ENCODE results near the gene DUSP2. TPM values are rescaled to one million over a fixed set of nuclear protein-coding genes. Genes with fewer than 3 reads are reported as not detected.

The DUSP2 gene
- total RNA-seq, 1 donor, result 3.3 TPM

DNA sequence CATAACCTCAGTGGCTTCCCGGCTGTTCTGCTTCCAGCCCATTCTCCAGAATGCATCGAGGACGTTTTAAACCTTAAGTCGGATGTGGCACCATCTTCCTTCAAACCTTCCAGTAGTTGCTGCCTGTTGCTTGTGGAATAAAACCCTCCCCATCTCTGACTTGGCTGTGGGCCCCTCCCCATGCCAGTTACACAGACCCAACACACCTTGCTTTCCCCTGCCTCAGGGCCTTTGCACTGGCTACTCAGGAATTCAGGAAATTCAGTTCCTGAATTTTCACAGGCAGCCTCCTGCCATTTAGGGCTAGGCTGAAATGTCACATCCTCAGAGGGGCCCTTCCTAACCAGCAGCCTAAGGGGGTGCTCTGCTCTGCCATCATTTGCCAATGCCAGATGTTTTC lies 23.8 kb downstream of the DUSP2 start:
- no peaks in the 10 kb centered on the region for H3K4me1 ChIP-seq (ENCODE audit: insufficient read depth, low read length)
- peaks cover 60% of the 10 kb centered on the region for H3K27me3 ChIP-seq (ENCODE audit: insufficient read depth, low read length)

GRCh38 chr2:96120991-96121390 lies 24.2 kb downstream of the DUSP2 start:
- Histone ChIP-seq H3K4me1 (ENCODE audit: insufficient read depth, low read length) (no peaks in the 10 kb centered on the region), H3K4me2 (ENCODE audit: insufficient read depth, low read length) (no peak overlapping the region), H4K20me1 (ENCODE audit: insufficient read depth, low read length) (no peaks in the 10 kb centered on the region), H3K27ac (ENCODE audit: low read depth, low read length) (no peak overlapping the region), H3K27me3 (ENCODE audit: insufficient read depth, low read length) (peaks cover 64% of the 10 kb centered on the region), H3K4me3 (ENCODE audit: insufficient read depth, low read length) (no peak overlapping the region), H3K36me3 (ENCODE audit: insufficient read depth, low read length) (no peaks in the 10 kb centered on the region), H2AFZ (ENCODE audit: low read length) (no peak overlapping the region), H3K9me3 (ENCODE audit: low read depth, low read length) (no peaks in the 10 kb centered on the region), H3K79me2 (ENCODE audit: insufficient read depth, low read length) (no peaks in the 10 kb centered on the region)
- DNase-seq (ENCODE audit: insufficient read length, low spot score, missing footprints), result peak; percentile 83
- TF ChIP-seq, protein P1, sequence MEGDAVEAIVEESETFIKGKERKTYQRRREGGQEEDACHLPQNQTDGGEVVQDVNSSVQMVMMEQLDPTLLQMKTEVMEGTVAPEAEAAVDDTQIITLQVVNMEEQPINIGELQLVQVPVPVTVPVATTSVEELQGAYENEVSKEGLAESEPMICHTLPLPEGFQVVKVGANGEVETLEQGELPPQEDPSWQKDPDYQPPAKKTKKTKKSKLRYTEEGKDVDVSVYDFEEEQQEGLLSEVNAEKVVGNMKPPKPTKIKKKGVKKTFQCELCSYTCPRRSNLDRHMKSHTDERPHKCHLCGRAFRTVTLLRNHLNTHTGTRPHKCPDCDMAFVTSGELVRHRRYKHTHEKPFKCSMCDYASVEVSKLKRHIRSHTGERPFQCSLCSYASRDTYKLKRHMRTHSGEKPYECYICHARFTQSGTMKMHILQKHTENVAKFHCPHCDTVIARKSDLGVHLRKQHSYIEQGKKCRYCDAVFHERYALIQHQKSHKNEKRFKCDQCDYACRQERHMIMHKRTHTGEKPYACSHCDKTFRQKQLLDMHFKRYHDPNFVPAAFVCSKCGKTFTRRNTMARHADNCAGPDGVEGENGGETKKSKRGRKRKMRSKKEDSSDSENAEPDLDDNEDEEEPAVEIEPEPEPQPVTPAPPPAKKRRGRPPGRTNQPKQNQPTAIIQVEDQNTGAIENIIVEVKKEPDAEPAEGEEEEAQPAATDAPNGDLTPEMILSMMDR (IDR thresholded peaks at IDR 0.05; ENCODE audit: extremely low read depth, low read depth, low read length), result no peak

More for the DNA sequence above, 23.8 kb downstream of the DUSP2 start:
- Histone ChIP-seq H3K9me3 (ENCODE audit: low read depth, low read length) (no peaks in the 10 kb centered on the region), H3K27ac (ENCODE audit: low read depth, low read length) (no peak overlapping the region), H3K4me2 (ENCODE audit: insufficient read depth, low read length) (no peak overlapping the region), H2AFZ (ENCODE audit: low read length) (no peak overlapping the region), H3K79me2 (ENCODE audit: insufficient read depth, low read length) (no peaks in the 10 kb centered on the region), H3K36me3 (ENCODE audit: insufficient read depth, low read length) (no peaks in the 10 kb centered on the region), H3K4me3 (ENCODE audit: insufficient read depth, low read length) (no peak overlapping the region), H4K20me1 (ENCODE audit: insufficient read depth, low read length) (no peaks in the 10 kb centered on the region)
- TF ChIP-seq, protein P1 (IDR thresholded peaks at IDR 0.05; ENCODE audit: extremely low read depth, low read depth, low read length), result no peak
- no peak for DNase-seq (ENCODE audit: insufficient read length, low spot score, missing footprints)

DNA sequence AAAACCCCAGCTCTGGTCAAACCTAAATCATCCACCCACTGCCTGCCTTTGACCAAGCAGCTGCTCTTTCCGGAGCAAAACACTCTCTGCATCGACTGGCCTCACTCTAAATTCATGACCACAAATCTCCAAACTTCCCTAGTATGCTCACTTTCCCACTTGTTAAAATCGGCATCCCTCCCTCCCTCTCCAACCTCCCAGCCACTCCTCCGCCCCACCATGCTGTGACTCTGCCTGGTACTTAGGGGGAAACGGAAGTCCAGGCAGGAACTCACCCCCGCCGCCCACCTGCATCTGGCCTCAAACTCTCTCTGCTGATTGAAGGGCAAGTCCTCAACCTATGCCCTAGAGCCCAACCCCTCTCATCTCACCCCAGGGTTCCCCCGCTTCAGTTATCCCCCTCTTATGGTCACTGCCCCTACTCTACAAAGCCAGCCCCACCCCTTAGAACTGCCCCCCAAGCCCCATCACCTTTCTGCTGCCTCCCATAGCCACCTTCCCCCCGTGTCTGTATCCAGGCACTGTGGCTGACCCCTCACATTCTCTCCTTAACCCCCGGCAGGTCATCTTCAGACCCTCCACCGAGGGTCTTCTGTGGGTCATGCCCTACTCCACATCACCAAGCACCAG lies 25.0 kb downstream of the DUSP2 start:
- Histone ChIP-seq H3K4me2 (ENCODE audit: insufficient read depth, low read length) (no peak overlapping the region), H3K36me3 (ENCODE audit: insufficient read depth, low read length) (no peaks in the 10 kb centered on the region), H4K20me1 (ENCODE audit: insufficient read depth, low read length) (no peaks in the 10 kb centered on the region), H3K27ac (ENCODE audit: low read depth, low read length) (no peak overlapping the region), H3K4me3 (ENCODE audit: insufficient read depth, low read length) (no peak overlapping the region), H3K4me1 (ENCODE audit: insufficient read depth, low read length) (no peaks in the 10 kb centered on the region), H3K9me3 (ENCODE audit: low read depth, low read length) (no peaks in the 10 kb centered on the region), H2AFZ (ENCODE audit: low read length) (no peak overlapping the region), H3K79me2 (ENCODE audit: insufficient read depth, low read length) (no peaks in the 10 kb centered on the region), H3K27me3 (ENCODE audit: insufficient read depth, low read length) (peaks cover 72% of the 10 kb centered on the region)
- peak; percentile 91 for DNase-seq (ENCODE audit: insufficient read length, low spot score, missing footprints)
- TF ChIP-seq, protein P1 (IDR thresholded peaks at IDR 0.05; ENCODE audit: extremely low read depth, low read depth, low read length), result no peak

DNA sequence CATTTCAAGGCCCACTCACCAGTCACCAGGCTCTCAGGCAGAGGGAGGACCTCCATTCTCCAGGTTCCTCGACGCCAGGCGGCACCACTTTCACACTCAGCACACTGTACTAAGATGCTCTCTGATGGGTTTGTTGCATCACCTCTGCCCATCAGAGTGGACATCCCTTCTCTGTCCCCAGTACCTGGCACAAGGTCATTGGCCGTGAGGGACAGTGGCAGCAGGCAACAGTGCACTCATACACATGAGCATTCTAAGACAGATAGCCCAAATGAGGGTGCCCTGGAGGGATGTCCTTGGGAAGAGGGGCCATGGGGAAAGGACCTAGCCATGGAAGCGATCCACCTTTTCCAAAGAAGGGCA lies 25.9 kb downstream of the DUSP2 start:
- H3K27me3 ChIP-seq (ENCODE audit: insufficient read depth, low read length), result peaks cover 75% of the 10 kb centered on the region
- H3K4me1 ChIP-seq (ENCODE audit: insufficient read depth, low read length), result no peaks in the 10 kb centered on the region
- H3K4me3 ChIP-seq (ENCODE audit: insufficient read depth, low read length), result no peak overlapping the region
- TF ChIP-seq, protein P1 (IDR thresholded peaks at IDR 0.05; ENCODE audit: extremely low read depth, low read depth, low read length), result no peak
- H3K4me2 ChIP-seq (ENCODE audit: insufficient read depth, low read length), result no peak overlapping the region
- no peaks in the 10 kb centered on the region for H3K9me3 ChIP-seq (ENCODE audit: low read depth, low read length)
- no peaks in the 10 kb centered on the region for H4K20me1 ChIP-seq (ENCODE audit: insufficient read depth, low read length)
- peak; percentile 55 for DNase-seq (ENCODE audit: insufficient read length, low spot score, missing footprints)
- no peak overlapping the region for H3K27ac ChIP-seq (ENCODE audit: low read depth, low read length)
- no peaks in the 10 kb centered on the region for H3K79me2 ChIP-seq (ENCODE audit: insufficient read depth, low read length)
- no peaks in the 10 kb centered on the region for H3K36me3 ChIP-seq (ENCODE audit: insufficient read depth, low read length)
- no peak overlapping the region for H2AFZ ChIP-seq (ENCODE audit: low read length)

Measured in osteoblast (primary cell).